Dedifferentiated amniotic fluid mesenchymal stem cell (primary cell): Measurements from ENCODE around the gene DNAJB6.
"Not testable (repeated sequence)": the region's sequence is repeated elsewhere in the genome, so short reads cannot be mapped to it uniquely, and the experiment has no call there.

Experiments
- DNase-seq: peaks from one replicate; pipeline ENCODE4 v3.0.0-alpha.2; 2016; ENCODE audit errors: extremely low spot score

Gene DNAJB6

GRCh38 chr7:157323401-157323800 lies 13.4 kb upstream of the DNAJB6 start:
- DNase-seq, result no peak

- DNase-seq, result no peak
Measured at GRCh38 chr7:157329447-157329846, 7.4 kb upstream of the DNAJB6 start.

DNA sequence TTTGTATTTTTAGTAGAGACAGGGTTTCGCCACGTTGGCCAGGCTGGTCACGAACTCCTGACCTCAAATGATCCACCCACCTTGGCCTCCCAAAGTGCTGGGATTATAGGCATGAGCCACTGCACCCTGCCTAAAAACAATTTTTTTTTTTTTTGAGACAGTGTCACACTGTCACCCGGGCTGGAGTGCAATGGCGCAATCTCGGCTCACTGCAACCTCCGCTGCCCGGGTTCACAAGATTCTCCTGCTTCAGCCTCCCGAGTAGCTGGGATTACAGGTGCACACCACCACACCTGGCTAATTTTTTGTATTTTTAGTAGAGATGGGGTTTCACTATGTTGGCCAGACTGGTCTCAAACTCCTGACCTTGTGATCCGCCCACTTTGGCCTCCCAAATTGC lies 6.2 kb upstream of the DNAJB6 start:
- not testable (repeated sequence) for DNase-seq

DNA sequence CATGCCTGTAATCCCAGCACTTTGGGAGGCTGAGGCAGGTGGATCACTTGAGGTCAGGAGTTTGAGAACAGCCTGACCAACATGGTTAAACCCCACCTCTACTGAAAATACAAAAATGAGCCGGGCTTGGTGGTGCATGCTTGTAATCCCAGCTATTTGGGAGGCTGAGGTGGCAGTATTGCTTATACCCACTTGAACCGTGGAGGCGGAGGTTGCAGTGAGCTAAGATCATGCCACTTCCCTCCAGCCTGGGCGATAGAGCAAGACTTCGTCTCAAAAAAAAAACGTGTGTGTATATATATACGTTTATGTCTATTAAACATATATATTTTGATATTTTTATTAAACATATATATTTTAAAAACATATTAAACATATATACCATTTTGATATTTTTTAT lies 5.8 kb upstream of the DNAJB6 start:
- DNase-seq, result not testable (repeated sequence)

GRCh38 chr7:157335236-157335635 lies 1.6 kb upstream of the DNAJB6 start:
- no peak for DNase-seq

GRCh38 chr7:157335991-157336382 lies 817 bp upstream of the DNAJB6 start:
- DNase-seq, result no peak

- peak; percentile 54 for DNase-seq
Measured at GRCh38 chr7:157337316-157338149, 729 bp downstream of the DNAJB6 start.

DNA sequence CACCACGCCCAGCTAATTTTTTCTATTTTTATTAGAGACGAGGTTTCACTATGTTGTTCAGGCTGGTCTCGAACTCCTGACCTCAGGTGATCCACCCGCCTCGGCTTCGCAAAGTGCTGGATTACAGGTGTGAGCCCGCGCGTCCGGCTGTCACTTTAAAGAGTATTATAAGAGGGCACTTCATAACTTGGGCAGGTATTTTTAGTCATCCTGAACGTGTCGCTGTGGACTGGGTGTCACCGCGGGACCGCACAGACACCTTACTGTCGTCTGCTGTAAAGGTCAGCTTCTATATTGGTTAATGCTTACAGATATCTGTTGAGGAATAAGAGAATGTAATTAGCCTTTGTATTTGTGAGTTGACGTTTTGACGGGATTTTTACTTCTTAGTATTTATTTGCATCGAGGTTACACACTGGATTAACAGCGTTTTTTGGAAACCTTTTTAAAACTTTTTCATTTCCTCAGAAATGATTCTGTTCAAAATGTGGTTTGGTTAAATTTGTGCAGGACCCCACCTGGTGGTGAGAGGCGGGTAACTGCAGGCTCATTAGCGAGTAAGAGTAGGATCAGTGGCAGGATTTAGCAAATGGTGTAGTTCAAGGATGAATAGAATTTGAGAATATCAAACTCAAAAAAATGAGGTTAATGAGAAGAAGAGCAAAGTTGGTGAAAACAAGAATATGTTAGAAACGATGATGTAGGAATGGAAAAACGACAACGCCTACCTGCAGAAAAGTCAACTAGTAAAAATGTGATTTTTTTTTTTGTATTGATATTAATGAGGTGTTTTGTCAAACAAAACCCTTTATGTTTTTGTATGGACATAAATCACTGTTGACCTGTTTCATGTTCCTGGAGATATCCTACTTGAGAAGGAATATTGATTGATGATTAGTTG lies 3.2 kb downstream of the DNAJB6 start:
- DNase-seq, result peak; percentile 62

- peak; percentile 39 for DNase-seq
Measured at GRCh38 chr7:157347217-157347904, 10.6 kb downstream of the DNAJB6 start.

DNA sequence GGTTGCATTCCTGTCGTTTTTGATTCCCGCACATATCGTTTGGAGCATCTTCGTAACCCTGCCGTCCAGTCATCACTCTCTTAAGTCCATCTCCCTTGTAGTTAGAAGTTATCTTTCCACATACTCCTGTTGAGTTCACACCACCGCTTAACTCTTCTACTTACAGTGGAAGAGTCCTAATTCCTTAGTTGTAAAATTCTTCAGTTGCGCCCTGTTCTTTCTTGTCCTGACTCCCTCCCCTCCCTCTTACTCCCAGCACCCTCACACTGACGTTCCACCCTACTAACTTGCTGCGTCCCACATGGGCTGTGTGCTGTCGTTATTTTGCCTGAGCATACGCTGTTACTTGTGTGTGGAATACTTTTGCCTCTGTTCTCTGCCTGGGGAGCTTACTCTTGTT lies 11.7 kb downstream of the DNAJB6 start:
- DNase-seq, result no peak

DNA sequence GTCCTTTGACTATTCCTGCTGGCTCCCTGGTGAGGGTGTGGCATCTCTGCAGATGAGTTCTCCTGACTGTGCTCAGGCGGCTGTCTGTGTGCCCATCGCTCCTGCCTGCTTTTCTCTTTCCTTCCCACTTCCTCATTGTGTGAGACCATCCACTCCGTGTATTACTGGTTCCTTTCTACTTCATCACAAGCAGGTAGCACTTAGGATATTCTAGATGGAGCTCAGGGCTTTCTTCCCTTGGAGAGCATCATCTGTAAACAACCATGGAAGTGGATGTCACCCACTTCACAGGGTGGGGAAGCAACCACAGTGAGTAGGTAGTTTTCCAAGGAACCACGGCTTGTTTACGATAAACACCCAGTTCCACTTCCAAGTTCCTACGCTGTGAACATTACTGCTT lies 15.7 kb downstream of the DNAJB6 start:
- DNase-seq, result no peak

- DNase-seq, result no peak
Measured at GRCh38 chr7:157355784-157356511, 19.1 kb downstream of the DNAJB6 start.

- no peak for DNase-seq
Measured at GRCh38 chr7:157357129-157358040, 20.6 kb downstream of the DNAJB6 start.

DNA sequence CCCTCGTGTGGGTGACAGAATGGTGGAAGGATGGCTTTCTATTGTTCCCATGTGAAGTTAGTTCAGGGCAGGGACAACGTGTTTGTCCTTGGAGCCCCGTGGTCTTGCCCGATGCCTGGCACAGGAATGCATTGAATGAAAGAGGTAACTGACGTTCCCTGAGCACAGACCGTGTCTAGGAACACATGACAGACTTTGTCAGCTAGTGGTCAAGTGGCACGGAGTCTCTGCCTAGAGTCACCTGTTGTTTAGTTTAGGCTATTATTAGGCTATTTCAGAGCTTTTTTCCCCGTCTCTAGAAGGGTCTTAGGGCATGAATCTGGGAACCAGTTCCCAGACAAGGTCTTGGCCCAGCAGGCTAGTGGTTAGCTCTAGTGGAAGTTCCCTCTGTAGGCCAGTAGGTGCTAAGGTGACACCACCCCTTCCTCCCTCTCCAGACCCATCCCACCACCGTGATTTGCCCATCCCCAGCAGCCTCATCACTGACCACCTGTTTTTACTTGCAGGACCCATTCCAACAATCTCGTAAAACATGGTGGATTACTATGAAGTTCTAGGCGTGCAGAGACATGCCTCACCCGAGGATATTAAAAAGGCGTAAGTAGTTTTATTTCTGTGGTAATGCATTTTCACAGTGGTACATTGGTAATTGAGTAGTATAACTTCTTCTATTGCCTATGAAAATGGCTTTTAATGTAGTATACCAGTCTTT lies 21.4 kb downstream of the DNAJB6 start:
- DNase-seq, result no peak

DNA sequence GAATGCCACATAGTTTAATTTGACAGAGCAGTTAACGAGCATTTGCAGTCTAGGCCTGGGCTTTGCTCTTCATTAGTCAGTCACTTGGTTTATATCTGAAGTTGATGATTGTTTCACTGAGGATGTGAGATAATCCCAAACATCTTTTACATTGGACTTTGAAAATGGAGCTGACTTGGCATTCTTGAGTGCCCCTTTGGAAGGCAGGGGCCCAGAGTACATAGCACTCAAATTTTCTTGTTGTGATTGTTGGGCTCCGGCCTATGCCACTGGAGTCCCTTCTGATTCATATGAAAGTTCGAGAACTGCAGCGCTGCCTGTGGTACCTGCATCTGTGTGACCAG lies 21.9 kb downstream of the DNAJB6 start:
- DNase-seq, result no peak

DNA sequence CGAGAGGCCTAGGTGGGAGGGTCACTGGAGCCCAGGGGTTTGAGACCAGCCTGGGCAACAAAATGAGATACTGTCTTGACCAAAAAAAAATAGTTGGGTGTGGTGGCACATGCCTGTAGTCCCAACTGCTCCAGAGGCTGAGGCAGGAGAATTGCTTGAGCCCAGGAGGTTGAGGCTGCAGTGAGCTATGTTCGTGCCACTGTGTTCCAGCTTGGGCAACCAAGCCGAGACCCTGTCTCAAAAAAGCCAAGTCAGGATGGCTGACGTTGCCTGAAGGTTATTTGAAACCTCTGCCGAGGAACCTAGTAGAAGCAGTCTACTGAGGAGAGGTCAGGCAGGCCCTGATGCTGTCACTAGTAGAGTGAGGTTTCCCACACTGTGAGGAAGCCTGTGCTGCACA lies 22.8 kb downstream of the DNAJB6 start:
- DNase-seq, result no peak

- DNase-seq, result no peak
Measured at GRCh38 chr7:157360483-157361025, 23.8 kb downstream of the DNAJB6 start.

- DNase-seq, result no peak
Measured at GRCh38 chr7:157361537-157361936, 24.7 kb downstream of the DNAJB6 start.

GRCh38 chr7:157362729-157363128 lies 25.9 kb downstream of the DNAJB6 start:
- DNase-seq, result no peak

DNA sequence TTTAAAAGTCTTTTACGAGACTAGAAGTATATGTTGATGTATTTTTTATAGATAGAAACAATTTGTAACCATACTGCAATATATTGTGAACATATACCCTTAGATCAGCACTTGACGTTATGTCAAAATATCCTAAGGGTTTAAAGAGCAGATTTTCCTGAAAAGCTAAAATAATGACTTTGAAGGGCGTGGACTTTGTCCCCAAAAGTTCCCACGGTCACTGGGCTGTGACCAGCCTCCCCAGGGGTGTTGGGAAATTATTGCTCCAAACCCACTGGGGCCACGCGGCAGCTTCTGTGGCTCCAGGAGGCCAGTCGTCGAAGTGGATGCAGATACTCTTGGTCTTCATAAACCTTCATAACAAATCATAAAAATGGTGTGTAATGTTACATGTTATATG lies 29.9 kb downstream of the DNAJB6 start:
- no peak for DNase-seq
